ENCODE measurements around the gene ANKRD6. TPM values are rescaled to one million over a fixed set of nuclear protein-coding genes. Genes with fewer than 3 reads are reported as not detected.

ANKRD6 gene
- total RNA-seq, 1 experiment from 2014 or later = 20.5 TPM

GRCh38 chr6:89539779-89540178 lies 106.8 kb downstream of the ANKRD6 start:
- DNase-seq = no peak
- intact Hi-C loops (cut with micrococcal nuclease; ENCODE audit: unreplicated experiment) = no loop called here
- no peaks in the 10 kb centered on the region for H3K9me3 Mint-ChIP-seq (ENCODE audit: unreplicated experiment)
- H3K4me3 Mint-ChIP-seq (ENCODE audit: unreplicated experiment) = no peak overlapping the region
- H3K4me1 Mint-ChIP-seq (ENCODE audit: low read depth, unreplicated experiment) = no peaks in the 10 kb centered on the region
- H3K27ac Mint-ChIP-seq (ENCODE audit: unreplicated experiment) = no peak overlapping the region
- Histone ChIP-seq H3K4me1 (peaks cover 5% of the 10 kb centered on the region; the same call in 1 of the 2 replicates), H3K9me3 (no peaks in the 10 kb centered on the region), H3K27me3 (replicated peaks; ENCODE audit: control insufficient read depth, insufficient read depth, low read length) (no peaks in the 10 kb centered on the region), H3K4me3 (ENCODE audit: low read depth, low read length) (no peak overlapping the region), H3K36me3 (ENCODE audit: control insufficient read depth, insufficient read depth, low read length) (no peaks in the 10 kb centered on the region)
- CTCF ChIA-PET = no interaction called here
- H3K36me3 Mint-ChIP-seq (ENCODE audit: insufficient read depth, unreplicated experiment) = no peaks in the 10 kb centered on the region
- POLR2A ChIA-PET = no interaction called here
- TF ChIP-seq CTCF (IDR thresholded peaks at IDR 0.05; ENCODE audit: insufficient read depth in 1 of 2, low read depth in 1 of 2, low read length in 1 of 2, severe bottlenecking in 1 of 2, unreplicated experiment in 1 of 2) = no peak
- BruUV-seq (replicated peaks) = no TSS peak
- peaks cover 3% of the 10 kb centered on the region for H3K27me3 Mint-ChIP-seq (ENCODE audit: insufficient read depth, unreplicated experiment)

GRCh38 chr6:89542081-89542857 lies 109.3 kb downstream of the ANKRD6 start:
- no peak overlapping the region for H3K27ac Mint-ChIP-seq (ENCODE audit: unreplicated experiment)
- H3K27me3 Mint-ChIP-seq (ENCODE audit: insufficient read depth, unreplicated experiment) = peaks cover 3% of the 10 kb centered on the region
- Histone ChIP-seq H3K27me3 (replicated peaks; ENCODE audit: control insufficient read depth, insufficient read depth, low read length) (no peaks in the 10 kb centered on the region), H3K36me3 (ENCODE audit: control insufficient read depth, insufficient read depth, low read length) (no peaks in the 10 kb centered on the region), H3K4me1 (peaks cover 5% of the 10 kb centered on the region; the same call in 1 of the 2 replicates), H3K9me3 (no peaks in the 10 kb centered on the region), H3K4me3 (ENCODE audit: low read depth, low read length) (no peak overlapping the region)
- H3K9me3 Mint-ChIP-seq (ENCODE audit: unreplicated experiment) = no peaks in the 10 kb centered on the region
- no peak for TF ChIP-seq CTCF (IDR thresholded peaks at IDR 0.05; ENCODE audit: insufficient read depth in 1 of 2, low read depth in 1 of 2, low read length in 1 of 2, severe bottlenecking in 1 of 2, unreplicated experiment in 1 of 2)
- H3K4me1 Mint-ChIP-seq (ENCODE audit: low read depth, unreplicated experiment) = no peaks in the 10 kb centered on the region
- BruUV-seq (replicated peaks) = no TSS peak
- intact Hi-C loops (cut with micrococcal nuclease; ENCODE audit: unreplicated experiment) = no loop called here
- H3K36me3 Mint-ChIP-seq (ENCODE audit: insufficient read depth, unreplicated experiment) = no peaks in the 10 kb centered on the region
- ChIA-PET CTCF (no interaction called here), POLR2A (interaction anchor here (1.0 kb wide), 1 partner anchor 41 kb away, joined by 3 read pairs; no protein-coding TSS in a partner anchor)
- DNase-seq = no peak
- no peak overlapping the region for H3K4me3 Mint-ChIP-seq (ENCODE audit: unreplicated experiment)

GRCh38 chr6:89542866-89543265 lies 109.9 kb downstream of the ANKRD6 start:
- no peaks in the 10 kb centered on the region for H3K9me3 Mint-ChIP-seq (ENCODE audit: unreplicated experiment)
- no TSS peak for BruUV-seq (replicated peaks)
- no peak for DNase-seq
- H3K27ac Mint-ChIP-seq (ENCODE audit: unreplicated experiment) = no peak overlapping the region
- no peaks in the 10 kb centered on the region for H3K27me3 ChIP-seq (replicated peaks; ENCODE audit: control insufficient read depth, insufficient read depth, low read length)
- no peaks in the 10 kb centered on the region for H3K9me3 ChIP-seq
- H3K27me3 Mint-ChIP-seq (ENCODE audit: insufficient read depth, unreplicated experiment) = peaks cover 3% of the 10 kb centered on the region
- no peak for TF ChIP-seq CTCF (IDR thresholded peaks at IDR 0.05; ENCODE audit: insufficient read depth in 1 of 2, low read depth in 1 of 2, low read length in 1 of 2, severe bottlenecking in 1 of 2, unreplicated experiment in 1 of 2)
- H3K36me3 Mint-ChIP-seq (ENCODE audit: insufficient read depth, unreplicated experiment) = no peaks in the 10 kb centered on the region
- H3K36me3 ChIP-seq (ENCODE audit: control insufficient read depth, insufficient read depth, low read length) = no peaks in the 10 kb centered on the region
- H3K4me1 ChIP-seq = peaks cover 5% of the 10 kb centered on the region; the same call in 1 of the 2 replicates
- no peak overlapping the region for H3K4me3 Mint-ChIP-seq (ENCODE audit: unreplicated experiment)
- intact Hi-C loops (cut with micrococcal nuclease; ENCODE audit: unreplicated experiment) = no loop called here
- no peaks in the 10 kb centered on the region for H3K4me1 Mint-ChIP-seq (ENCODE audit: low read depth, unreplicated experiment)
- CTCF ChIA-PET = no interaction called here
- no peak overlapping the region for H3K4me3 ChIP-seq (ENCODE audit: low read depth, low read length)
- POLR2A ChIA-PET = interaction anchor here (1.0 kb wide), 1 partner anchor 42 kb away, joined by 3 read pairs; no protein-coding TSS in a partner anchor

Data from Caco-2 (cell line).